HG02981 (cell line): ENCODE measurements around the gene UBE2D4.
A peak's percentile ranks its signal among the peaks of the same experiment; 100 is the strongest.
"Not testable (repeated sequence)": the region's sequence is repeated elsewhere in the genome, so short reads cannot be mapped to it uniquely, and the experiment has no call there.

ENCODE experiments used
- ATAC-seq: cut with Tn5 transposase; IDR thresholded peaks from one replicate; pipeline ENCODE4 v1.9.1; 2021; ENCODE audit warnings: mild to moderate bottlenecking, moderate library complexity; ENCODE audit not compliant: unreplicated experiment

Gene UBE2D4

DNA sequence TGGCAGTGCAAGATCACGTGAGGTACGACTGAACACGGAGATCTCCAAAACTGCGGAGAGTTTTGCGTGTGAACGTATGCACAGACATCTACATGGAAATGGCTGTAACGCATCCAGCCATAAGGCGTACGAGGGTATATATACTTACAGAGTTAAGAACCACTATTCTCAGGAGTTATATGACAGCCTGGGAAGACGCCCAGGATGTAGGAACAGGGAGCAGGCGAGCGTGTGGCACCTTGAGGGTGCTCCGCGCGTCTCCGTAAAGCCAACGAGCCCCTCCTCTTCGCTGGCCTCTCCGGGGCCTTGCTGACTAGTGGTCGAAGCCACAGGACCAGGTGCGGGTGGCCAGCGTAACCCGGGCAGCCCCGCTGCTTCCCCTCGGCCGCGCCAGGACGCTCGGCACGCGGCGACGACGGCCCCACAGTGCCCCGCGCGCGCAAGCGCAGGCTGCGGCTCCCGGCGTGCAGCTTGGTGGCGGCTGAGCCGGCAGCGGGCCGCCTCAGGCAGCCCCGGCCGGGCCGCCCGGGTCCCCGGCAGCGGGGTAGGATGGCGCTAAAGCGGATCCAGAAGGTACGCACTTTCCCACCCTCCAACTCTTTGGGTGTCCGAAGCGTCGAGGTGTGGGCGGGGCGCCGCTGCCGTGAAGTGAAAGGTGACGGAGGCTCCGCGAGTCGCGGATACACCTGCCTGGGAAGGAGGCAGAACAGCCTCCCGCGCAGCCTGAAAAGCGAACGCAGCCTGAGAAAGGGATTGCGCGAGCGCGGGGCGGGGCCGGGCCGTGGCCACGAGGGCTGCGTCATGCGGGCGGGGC, at the start of gene UBE2D4:
UBE2D4 (plus strand) TSS at position 453 of the 814 bp plus-strand sequence; CDS start at position 550, 97 bp downstream.
- ATAC-seq = peak; percentile 88

DNA sequence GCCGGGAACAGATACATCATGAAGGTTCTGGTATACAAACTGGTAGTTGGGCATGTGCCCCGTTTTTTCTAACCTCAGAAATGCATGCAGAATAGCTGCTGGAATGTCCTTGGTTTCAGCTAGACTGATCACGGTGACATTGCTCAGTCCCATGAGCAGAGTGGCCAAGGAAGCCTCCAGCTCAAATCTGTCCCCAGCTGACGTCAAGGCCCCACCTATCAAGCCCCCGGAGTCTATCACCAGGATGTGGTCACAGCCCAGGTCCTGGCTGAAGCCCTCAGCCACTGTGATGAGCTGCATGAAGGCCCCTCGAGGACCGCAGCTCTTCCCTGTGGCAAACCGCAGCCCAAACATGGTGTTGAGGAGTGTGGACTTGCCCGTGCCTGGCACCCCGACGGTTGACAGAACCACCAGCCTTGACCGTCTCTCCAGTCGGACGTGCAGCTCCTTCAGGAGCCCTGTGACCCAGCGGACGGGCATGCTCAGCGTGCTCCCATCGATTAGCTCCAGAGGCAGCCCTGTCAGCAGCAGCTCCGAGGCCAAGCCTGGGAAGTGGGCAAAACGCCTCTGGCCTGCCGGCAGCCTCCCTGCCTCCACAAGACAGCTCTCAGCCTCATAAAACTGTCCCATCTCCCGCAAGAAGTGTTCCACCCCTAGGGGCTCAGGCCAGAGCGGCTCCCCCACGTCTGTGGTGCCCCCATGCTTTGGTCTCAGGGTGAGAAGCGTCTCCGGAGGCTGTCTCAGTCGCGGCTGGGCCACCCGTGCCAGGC, 49.1 kb upstream of the UBE2D4 start:
- ATAC-seq = no peak

DNA sequence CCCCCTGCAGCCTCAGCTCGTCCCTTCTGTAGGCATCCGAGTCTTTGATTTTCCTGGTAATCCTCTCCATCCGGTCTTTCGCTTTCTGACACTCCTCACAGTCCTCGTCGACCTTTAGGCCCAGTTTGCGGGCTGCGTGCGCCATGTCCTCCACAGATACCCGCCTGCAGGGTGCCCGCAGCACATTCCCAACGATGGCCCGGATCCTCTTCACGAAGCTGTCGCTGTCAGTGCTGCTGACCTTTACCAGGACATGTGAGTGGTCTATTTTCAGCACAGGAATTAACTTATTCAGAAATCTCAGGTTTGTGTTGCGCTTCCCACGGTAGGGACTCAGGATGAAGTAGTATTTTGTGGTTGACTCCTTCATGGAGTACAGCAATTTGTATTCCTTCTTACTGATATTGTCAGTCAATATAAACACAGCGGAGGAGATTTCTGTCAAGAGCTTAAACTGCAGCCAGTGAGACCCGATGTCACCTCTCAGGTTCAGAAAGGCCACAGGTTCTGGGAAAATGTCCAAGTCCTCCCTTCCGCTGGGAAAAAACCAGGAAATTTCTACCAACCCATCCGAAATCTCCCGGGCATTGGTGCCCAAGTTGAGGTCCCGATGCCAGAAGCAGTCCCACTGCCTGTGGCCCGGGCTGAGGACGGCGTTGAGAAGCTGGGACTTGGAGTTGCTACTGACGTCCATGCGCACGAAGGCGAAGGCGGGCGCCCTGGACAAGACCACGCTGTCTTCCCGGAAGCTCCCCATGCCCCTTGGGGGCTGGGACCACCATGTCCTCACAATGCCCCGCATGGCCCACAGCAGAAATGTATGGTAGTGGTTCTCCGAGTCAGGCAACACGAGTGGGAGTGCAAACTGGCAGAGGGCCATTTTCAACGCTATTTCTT, 48.0 kb upstream of the UBE2D4 start:
- no peak for ATAC-seq

DNA sequence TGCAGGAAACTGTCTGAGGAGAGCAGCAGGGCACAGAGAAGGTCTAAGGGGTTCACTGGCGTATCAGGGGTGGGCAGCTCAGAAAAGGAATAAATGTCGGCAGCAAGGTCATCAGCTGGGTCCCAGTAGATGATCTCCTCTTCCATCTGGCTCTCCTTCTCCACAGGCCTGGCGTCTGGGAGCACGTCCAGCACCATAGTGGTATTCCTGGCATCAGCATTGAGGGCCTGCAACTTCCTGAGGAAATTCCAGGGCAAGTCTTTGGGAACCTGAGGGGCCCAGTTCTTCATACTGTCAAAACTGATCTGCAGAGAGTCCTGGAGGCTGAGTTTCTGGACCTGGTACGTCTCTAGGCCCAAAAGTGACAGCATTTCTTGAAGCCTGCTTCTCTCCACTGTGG, 47.4 kb upstream of the UBE2D4 start:
- ATAC-seq = no peak

DNA sequence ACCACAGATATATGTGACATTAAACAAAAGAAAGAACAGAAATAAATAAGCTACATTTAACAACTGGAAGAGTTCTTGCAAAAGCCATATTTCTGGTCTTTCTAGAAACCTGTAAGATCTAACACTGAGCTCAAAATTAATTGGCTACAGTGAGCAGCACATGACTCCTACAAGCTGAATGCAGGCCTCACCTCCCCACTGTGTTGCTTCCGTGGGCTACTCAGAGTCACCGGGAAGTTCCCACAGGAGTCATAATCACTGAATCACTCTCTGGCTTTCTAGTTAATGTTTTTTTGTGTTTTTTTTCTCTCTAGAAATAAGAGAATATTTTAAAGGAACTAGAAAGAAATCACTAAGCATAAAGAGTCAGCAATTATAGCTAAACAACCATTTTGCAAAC, 46.8 kb upstream of the UBE2D4 start:
- no peak for ATAC-seq

DNA sequence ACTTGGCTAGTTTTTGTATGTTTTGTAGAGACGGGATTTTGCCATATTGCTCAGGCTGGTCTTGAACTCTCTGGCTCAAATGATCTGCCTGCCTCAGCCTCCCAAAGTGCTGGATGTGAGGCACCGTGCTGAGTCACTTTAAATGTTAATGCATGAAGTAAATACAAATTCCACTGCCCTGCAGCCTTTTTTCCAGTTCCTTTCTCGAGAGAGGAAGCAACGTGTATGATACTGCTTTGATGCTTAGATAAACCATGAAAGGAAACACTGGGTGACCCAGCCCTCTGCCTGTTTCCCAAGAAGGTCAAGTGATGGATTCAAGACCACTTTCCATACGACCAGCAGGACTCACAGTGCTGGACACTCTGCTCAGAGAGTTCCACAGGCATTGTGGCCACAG, 45.6 kb upstream of the UBE2D4 start:
- ATAC-seq = no peak

DNA sequence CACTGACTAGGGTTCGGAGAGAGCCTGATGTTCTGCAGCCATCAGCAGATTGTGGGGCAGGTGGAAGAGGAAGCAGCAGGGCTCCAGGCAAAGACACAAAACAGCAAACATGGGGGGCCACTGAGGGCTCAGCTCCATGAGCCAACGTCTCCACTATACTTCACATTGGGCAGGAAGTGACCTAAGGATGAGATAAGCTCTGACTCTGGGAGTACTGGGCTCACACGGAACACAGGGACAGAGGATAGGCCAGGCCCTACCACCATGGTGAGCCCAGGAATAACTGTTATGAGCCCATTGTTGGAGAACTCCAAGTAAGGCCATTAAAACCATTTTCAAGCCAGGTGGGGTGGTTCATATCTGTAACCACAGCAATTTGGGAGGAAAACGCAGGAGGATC, 42.0 kb upstream of the UBE2D4 start:
- no peak for ATAC-seq

DNA sequence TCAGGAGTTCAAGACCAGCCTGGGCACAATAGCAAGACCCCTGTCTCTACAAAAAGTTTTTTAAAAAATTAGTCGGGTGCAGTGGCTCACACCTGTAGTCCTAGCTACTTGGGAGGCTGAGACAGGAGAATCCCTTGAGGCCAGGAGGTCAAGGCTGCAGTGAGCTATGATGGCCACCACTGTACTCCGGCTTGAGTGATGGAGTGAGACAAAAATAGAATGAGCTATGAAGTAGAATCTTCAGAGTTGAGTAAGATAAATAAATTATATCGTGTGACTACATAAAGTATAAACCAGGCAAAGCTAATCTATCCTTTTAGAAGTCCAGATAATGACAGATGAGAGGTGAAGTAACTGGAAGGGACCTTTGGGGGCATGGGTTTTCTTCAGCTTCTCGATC, 41.6 kb upstream of the UBE2D4 start:
- no peak for ATAC-seq

DNA sequence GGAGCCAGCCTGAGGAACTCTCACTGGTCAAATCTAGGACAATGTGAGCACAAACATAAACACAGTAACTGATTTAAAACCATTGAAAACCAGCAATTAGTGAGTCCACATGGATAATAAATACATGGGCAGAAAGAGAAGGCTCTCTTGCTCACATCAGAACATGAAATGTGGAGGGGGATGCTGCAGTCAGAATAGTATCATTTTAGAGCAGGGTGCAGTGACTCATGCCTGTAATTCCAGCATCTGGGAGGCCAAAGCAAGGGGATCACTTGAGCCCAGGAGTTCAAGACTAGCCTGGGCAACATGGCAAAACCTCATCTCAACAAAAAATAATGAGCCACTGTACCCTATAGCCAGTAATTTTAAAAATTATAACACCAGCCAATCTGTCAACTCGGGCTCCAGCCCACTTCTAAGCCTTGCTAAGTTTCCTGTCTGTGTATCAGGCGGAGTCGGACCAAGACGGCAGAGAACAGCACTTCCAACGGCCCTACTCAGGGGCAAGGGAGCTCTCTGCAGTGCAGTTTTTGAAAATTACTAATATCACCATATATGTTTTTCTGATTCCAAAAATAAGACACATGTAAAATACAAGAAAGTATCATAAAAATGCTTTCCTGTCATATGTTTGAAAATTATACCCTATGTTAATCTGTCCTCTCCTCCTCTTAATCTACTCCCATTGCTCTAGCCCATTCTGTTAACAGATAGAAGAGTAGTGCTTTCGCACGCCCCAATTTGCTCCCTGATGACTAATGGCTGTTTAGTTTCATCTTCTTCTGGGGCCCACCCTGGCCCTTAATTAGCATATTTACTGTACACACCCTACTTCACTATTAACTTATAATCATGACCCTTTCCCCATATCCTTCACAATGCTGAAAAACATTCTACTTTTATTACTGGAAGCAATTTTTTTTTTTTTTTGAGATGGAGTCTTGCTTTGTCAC, 37.0 kb upstream of the UBE2D4 start:
- ATAC-seq = no peak

DNA sequence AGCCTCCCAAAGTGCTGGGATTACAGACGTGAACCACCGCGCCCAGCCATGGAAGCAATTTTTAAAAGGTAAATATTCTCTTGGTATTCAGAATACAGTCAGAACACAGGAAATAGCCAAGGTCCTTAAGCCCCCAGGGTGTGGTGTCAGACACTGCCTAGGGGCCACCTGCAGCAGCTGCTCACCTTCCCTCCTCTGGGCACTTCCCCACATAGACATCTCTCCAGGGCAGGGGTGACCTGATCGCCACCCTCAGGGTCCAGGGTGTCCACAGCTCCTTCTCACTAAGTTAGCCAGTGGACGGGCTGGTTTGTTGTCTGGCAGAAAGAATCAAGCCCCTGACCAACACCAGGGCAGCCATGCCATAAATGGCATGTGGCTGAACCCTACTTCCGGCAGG, 35.8 kb upstream of the UBE2D4 start:
- no peak for ATAC-seq

DNA sequence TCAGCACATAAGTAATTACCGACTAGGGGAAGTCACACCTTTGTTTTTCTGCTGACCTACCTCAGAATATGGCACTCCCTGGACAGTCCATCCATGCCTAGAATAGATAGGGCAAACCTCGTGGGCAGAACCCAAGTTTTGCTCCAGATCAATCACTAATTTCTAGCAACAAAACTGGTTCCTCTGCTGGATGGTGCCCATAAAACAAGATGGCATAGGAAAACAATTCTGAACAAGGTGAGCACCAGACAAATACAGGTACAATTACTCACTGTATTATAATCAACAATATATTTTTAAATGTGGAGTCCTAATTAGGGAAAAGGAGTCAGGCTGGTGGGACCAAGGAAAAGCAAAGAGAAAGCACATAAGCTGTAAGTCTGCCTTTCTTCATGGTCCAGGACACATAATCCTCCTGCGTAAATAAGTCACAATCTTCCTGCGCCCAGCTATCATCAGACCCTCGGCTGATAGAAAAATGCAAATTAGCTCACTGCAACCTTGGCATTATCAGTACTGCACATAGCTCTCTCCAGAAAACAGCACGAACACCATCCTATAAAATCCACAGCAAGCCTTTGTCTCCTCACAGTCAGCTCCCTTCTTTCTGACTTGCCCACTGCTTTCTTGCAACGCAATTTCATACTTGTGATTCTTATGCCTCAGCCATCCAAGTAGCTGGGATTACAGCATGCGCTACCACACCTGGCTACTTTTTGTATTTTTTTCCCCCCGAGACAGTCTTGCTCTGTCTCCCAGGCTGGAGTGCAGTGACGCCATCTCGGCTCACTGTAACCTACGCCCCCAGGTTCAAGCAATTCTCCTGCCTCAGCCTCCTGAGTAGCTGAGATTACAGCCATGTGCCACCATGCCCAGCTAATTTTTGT, 34.9 kb upstream of the UBE2D4 start:
- no peak for ATAC-seq

DNA sequence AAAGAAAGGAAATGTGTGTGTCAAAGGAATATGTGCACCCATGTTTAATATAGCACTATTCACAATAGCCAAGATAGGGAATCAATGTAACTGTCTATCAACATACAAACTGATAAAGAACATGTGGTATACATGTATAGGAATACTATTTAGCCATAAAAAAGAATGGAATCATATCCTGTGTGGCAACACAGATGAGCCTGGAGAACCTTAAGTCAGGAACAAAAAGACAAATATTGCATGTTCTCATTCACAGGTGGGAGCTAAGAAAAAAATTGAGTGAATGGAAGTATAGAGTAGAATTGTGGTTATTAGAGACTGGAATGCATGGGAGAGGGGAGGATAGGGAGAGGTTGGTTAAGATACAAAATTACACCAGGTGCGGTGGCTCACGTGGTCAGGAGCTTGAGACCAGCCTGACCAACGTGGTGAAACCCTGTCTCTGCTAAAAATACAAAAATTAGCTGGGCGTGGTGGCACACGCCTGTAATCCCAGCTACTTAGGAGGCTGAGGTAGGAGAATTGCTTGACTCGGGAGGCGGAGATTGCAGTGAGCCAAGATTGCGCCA, 30.3 kb upstream of the UBE2D4 start:
- ATAC-seq = no peak

DNA sequence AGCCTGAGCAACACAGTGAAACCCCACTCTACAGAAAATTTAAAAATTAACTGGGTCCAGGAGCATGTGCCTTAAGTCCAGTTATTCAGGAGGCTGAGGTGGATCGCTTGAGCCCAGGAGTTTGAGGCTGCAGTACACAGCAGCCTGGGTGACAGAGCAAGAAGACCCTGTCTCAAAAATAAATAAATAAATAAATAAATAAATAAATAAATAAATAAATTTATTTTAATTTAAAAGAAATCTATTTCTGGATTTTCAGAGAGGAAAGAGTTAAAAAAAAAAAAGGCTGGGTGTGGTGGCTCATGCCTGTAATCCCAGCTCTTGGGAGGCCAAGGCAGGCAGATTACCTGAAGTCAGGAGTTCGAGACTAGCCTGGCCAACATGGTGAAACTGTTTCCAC, 27.7 kb upstream of the UBE2D4 start:
- not testable (repeated sequence) for ATAC-seq

DNA sequence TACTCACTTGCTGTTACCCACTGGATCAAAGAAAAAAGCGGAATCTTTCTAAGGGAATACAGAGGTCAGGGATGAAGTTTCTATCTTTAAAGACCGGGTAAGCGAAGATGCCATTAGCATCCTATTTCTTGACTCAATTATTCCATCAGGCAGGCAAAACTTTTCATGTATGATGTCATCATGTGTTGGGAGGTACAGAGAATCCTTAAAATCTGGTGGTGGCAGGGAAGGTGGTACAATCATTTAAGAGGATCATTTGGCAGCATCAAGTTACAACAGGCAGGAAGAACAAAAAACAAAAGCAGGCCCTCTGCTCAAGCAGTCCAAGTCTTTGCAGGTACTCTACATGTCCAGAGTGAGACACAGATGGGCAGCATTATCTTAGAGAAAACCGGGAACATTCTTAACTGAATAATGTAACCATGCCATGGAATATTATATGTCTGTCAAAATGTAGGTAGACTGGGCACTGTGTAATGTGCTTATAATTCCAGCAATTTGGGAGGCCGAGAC, 23.6 kb upstream of the UBE2D4 start:
- no peak for ATAC-seq

DNA sequence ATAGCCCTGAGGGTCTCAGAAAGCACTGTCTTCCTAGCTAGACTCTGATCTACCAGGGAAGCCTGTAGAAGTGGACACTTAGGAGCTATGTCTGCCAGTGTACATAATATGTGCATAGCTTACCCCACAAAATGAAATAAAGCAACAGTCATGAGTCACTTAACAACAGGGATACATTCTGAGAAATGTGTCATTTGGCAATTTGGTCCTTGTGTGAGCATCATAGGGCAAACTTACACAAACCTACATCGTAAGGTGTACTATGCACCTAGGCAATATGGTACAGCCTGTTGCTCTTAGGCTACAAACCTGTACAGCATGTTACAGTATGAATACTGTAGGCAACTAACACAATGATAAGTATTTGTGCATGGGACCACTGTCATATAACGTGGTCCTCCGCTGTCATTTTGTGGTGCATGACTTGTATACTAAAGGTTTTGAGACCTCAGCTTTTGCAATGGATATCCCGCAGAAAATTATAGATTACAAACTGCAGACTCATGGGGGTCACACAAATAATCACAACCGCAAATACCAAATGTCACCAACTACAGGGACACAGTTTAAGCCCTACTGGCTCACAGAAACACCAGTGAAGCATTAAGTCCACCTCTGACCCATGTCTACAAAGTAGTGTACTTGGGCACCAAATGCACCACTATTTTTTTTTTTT, 21.6 kb upstream of the UBE2D4 start:
- ATAC-seq = no peak

DNA sequence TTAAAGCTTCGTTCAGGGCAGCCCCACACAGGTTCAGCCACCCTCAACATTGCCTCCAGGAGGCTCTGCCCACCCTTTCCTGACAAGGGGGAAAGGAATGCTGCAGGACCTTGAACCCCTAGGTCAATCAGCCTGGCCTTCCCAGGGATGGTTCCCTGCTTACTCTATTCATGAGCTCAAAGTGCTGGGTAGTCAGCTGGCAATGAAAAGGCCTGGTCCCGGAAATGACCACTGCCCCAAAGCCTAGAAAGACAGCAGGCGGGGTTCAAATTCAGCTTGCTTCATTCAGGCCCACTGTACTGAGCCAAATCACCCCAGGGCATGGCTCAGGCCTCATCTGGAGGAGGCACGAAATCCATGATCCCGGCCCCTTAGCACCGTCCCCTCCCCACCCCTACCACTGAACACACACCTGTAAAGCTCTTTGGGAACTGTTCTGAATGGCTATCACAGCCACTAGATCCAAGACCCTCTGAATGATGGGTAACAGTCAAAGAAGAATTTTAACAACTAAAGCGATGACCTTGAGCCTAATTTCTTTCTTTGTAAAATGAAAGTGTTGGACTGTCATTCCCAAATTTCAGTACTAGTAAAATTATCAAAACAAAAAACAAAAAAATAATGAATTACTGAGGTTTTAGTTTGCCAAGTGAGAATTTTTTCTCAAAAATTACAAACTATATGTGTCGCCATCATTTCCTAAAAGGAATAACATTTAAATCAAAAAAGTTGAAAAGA, 20.9 kb upstream of the UBE2D4 start:
- ATAC-seq = no peak

DNA sequence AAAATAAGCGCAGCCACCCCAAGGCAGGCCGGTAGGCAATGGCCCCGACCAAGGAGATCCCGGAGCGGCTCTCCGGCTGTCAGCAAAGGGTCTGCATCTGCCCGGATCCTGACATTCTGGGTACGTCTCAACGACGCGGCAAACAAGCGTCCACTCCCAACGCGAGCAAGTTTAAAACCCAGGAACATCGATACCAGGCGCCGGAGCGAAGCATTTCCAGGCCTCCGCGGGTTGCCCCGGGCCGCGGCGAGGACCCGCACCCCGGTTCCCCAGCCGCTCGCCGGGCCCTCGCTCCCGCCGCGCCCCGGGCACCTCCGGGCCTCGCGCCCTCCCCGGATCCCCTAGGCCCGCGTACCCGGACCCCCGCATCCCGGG, 20.3 kb upstream of the UBE2D4 start:
- ATAC-seq = peak; percentile 40
